Fibroblast of skin of abdomen (primary cell): ENCODE measurements around the gene ACAT2. TPM values are rescaled to one million over a fixed set of nuclear protein-coding genes. Genes with fewer than 3 reads are reported as not detected.
"Not testable (repeated sequence)": the region's sequence is repeated elsewhere in the genome, so short reads cannot be mapped to it uniquely, and the experiment has no call there.

Experiments
- DNase-seq: peaks from one replicate; pipeline ENCODE4 v3.0.0-alpha.2; 2013
- polyA plus RNA-seq, 2 experiments: library from polyadenylated mRNA; unstranded; fragments of 120-200 nt; gene quantifications; one replicate each; pipeline ENCODE4 v1.2.1, GENCODE V29; 2013; ENCODE audit not compliant: insufficient read length in 2 of 2

ACAT2 gene
- 41.1 TPM for polyA plus RNA-seq (2013, experiment 1 of 2; ENCODE audit: insufficient read length)
- polyA plus RNA-seq (2013, experiment 2 of 2; ENCODE audit: insufficient read length) = 40.5 TPM

DNA sequence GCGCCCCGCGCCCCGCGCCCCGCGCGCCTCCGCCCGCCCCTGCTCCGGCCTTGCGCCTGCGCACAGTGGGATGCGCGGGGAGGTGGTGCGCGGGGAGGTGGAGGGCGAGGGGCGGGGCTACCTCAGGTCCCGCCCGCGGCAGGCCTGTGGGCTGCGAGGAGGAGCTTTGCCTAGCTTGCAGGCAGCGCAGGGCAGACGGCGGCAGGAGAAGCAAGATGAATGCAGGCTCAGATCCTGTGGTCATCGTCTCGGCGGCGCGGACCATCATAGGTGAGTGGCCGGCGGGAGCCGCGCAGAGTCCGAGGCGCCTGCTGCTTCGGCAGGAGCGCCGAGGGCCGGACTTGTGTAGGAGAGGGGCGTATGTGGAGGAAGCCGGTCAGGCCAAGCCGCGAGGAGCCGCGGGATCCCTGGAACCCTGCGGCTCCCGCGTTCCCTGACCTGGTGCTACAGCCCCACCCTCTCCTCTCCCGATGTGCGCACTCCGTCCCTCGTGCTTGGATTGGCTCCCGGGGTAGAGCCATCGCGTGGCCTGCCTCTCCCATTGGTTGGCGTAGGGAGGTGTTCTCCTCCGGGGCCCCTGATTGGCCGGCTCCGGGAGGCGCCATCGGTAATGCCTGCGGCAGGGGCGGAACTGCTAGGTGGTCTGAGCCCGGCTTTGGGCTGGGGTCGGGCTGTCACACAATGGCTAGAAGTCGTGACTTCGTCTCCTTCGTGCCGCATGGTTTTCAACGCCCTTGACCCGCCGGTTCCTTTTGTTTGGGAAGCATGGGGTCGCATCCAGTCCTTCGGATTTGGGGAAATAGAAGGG lies at the start of gene ACAT2:
Gene ACAT2, plus strand, starts transcription at position 173 of the 808 bp plus-strand sequence. Its CDS starts 43 bp downstream, at position 216.
- DNase-seq = peak; percentile 96

DNA sequence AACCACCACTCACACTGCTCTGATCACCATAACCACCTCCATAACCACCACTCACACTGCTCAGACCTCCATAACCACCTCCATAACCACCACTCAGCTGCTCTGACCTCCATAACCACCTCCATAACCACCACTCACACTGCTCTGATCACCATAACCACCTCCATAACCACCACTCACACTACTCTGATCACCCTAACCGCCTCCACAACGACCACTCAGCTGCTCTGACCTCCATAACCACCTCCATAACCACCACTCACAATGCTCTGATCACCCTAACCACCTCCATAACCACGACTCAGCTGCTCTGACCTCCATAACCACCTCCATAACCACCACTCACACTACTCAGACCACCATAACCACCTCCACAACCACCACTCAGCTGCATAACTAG lies 49.5 kb upstream of the ACAT2 start:
- DNase-seq = not testable (repeated sequence)

DNA sequence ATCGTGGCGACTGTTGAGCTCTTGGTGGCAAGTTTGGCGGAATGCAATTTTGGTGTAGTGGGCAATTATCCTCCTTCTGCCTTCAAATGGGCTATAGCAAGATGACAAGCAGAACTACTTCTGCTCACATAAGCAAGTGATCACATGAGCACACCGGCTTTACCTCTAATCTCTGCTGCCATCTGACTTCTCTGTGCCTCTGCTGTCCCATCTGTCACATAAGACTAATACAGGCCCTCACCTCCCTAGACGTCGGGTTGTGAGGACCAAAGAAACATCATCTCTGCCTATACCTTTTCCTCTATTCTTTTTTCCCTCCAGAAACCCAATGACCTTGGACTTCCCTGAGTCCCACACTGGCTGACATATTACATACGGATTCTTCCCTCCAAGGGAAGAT lies 47.9 kb upstream of the ACAT2 start:
- DNase-seq = no peak

DNA sequence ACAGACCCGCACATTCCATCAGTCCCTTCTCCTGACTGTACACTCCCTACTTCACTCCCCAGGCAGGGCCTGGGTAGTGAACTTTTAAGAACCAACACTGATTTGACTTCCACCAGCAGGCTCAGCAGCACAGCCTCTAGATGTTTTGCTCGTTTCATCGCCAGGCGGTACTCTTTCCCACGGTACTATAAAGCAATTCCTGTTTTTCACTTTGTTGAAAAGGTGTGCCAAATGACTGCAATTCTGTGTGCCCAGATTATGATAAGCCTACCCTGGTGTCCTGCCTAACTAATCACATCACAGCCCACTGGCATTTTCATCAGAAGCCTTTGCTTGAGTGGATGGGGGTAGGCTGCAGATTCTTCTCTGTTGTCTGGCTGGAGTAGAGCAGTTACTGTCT lies 47.4 kb upstream of the ACAT2 start:
- DNase-seq = no peak

DNA sequence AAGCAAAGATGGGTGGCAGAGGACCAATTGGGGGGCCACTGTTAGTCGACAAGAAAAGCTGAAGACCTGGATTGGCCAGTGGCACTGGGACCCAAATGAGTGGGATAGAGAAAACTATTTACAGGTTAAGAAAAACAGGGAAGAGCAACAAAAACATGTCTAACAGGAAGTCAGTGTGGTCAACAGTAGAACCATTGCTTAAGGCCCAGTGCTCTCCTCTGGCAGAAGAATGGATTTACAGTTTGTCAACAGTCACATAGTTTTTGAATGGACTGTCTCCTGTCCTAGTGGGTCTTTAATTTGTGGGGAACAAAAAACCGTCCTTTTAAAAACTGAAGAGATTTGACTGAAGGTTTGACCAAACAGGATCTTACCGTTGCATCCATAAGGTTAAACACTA lies 46.7 kb upstream of the ACAT2 start:
- no peak for DNase-seq

DNA sequence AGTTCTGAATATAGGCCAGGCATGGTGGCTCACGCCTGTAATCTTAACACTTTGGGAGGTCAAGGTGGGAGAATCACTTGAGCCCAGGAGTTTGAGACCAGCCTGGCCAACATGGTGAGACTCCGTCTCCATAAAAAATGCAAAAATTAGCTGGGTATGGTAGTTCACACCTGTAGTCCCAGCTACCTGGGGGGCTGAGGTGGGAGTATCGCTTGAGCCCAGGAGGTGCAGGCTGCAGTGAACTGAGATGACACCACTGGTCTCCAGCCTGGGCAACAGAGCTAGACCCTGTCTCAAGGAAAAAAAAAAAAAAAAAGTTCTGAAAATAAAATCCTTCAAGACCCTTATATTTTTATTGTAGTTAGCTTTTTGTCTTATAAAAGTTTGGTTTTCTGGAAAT lies 46.2 kb upstream of the ACAT2 start:
- no peak for DNase-seq

DNA sequence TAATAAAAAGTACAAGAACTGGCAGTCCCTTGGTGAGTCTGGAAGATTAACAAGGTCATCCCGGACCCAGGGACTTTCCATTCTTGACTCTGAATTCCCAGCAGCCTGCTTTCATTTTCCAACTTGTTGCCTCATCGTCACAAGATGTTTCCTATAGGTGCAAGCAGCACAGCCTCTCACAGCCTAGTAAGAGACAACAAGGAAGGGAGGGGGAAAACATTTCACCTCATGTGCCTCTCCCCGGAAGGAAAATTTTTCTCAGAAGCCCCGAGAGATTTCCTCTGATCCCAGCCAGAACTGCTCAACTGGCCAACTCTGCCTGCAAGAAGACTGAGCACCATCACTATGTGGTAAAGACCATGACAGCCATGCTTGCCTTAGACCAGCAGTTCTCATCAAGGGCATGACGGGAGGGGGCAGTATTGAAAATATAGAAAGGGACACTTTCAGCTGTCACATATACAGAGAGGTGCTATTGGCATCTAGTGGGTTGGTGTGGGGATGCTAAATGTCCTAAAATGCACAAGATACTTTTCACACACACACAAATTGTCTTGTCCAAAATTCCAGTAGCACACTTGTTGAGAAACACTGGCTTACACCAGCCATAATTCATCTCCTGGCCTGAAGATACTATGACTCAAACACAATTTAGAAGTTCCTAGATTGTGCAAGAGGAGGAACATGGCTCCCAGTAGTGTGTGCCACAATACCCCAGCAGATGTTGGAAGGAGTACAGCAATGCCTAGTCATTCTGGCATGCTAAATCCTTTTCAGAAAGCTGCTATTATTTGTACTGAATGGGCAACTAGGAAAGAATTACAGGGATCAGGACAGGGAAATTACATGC lies 45.4 kb upstream of the ACAT2 start:
- peak; percentile 96 for DNase-seq

DNA sequence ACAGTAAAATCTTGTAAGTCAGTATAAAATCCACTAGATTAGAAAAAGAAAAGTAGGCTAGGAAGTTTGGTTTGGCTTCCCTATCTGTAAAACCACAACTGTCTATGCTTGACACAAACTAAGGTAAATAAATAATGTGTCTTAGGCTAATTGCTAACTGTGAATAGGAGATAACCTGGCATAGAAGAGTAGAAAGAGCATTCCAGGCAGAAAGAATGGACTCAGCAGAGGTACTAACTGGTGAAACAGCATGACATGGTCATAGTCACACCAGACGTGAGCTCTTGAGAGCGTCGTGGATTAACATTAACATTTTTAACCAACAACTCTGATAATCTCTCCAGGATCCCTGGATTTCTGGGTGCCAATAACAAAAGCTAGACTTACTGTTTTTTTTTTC lies 43.2 kb upstream of the ACAT2 start:
- DNase-seq = no peak

DNA sequence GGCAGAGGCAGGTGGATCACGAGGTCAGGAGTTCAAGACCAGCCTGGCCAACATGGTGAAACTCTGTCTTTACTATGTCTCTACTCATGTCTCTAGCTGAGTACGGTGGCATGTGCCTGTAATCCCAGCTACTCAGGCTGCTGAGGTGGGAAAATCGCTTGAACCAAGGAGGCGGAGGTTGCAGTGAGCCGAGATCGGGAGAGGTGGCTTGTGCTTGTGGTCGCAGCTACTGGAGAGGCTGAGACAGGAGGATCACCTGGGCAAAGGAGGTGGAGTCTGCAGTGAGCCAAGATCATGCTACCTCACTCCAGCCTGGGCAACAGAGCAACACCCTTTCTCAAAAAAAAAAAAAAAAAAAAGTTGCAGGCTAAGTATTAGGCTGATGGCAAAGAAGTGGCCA lies 42.6 kb upstream of the ACAT2 start:
- no peak for DNase-seq

DNA sequence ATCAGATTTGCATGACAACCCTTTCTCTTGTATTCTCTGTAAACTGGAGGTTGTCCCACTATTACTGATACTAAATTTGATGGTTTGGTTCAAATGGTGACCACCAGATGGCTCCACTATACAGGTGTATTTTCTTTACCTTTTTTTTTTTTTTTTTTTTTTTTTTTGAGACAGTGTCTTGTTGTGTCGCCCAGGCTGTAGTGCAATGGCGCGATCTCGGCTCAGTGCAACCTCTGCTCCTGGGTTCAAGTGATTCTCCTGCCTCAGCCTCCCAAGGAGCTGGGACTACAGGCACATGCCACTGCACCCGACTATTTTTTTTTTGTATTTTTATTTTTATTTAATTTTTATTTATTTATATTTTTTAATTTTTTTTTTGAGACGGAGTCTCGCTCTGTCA lies 41.1 kb upstream of the ACAT2 start:
- DNase-seq = no peak

DNA sequence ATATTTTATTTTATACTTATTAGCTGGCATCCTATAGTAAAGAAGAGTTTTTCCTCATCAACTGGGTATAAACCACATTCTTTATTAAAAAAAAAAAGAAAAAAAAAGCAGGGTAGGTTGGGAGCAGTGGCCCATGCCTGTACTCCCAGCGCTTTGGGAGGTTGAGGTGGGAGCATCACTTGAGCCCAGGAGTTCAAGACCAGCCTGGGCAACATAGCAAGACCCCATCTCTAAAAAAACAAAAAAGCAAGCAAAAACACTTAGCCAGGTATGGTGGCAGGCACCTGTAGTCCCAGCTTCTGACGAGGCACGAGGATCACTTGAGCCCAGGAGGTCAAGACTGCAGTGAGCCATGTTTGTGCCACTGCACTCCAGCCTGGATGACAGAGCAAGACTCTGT lies 39.9 kb upstream of the ACAT2 start:
- not testable (repeated sequence) for DNase-seq

DNA sequence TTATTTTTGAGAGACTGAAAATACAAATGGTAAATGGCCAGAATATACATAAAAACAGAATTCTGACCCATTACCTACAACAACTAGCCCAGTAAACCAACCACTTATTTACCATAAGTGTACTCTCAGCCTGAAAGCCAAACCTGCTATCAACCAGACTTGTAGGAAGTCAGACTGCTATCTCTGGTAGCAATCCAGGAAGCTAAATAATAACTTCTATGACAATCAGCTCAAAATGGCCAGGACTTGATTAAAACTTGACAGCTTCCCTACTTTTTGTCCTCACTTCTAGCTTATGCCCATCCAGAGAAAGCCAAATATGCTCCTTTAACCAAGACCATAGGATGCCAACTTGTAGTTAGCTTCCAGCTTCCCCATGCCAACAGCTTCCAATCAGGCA lies 39.2 kb upstream of the ACAT2 start:
- no peak for DNase-seq

DNA sequence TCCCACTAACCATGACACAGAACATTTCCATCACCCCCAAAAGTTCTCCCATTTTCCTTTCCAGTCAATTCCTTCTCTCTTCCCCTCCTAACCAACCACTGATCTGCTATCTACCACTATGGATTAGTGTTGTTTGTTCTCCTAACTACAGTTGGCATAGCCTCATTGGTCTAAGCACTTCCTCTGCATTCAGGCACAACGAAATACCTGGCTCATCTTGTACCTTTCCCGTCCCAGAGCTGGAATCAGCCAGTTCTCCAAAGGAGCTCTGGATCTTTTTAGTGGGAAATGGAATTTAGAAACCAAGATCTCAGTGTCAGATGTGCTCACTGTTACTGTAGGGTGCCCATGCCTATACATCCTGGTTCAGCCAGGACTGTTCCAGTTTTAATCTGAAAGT lies 38.6 kb upstream of the ACAT2 start:
- no peak for DNase-seq

DNA sequence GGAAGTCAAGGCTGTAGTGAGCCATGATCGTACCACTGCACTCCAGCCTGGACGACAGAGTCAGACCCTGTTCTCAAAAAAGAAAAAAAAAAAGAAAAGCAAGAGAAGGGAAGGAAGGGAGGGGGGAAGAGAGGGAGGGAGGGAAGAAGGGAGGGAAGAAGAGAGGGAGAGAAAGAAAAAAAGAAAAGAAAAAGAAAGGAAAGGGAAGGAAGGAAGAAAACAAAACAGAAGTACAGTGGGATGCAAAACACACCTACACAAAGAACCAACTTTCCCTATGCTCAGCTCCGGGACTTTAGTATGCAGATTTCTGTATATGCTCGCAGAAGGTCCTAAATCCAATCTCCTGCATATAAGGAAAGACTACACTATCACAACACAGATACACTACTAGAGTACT lies 37.1 kb upstream of the ACAT2 start:
- DNase-seq = no peak

DNA sequence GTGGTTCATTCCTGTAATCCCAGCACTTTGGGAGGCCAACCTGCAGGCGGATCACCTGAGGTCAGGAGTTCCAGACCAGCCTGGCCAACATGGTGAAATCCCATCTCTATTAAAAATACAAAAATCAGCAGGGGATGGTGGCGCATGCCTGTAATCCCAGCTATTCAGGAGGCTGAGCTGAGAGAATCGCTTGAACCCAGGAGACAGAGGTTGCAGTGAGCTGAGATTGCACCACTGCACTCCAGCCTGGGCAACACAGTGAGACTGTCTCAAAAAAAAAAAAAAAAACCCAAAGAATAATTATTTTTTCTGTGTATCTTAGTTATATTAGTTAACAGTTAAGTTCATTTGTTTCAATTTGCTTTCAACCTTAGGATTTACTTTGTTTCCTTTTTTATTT lies 36.6 kb upstream of the ACAT2 start:
- DNase-seq = not testable (repeated sequence)

DNA sequence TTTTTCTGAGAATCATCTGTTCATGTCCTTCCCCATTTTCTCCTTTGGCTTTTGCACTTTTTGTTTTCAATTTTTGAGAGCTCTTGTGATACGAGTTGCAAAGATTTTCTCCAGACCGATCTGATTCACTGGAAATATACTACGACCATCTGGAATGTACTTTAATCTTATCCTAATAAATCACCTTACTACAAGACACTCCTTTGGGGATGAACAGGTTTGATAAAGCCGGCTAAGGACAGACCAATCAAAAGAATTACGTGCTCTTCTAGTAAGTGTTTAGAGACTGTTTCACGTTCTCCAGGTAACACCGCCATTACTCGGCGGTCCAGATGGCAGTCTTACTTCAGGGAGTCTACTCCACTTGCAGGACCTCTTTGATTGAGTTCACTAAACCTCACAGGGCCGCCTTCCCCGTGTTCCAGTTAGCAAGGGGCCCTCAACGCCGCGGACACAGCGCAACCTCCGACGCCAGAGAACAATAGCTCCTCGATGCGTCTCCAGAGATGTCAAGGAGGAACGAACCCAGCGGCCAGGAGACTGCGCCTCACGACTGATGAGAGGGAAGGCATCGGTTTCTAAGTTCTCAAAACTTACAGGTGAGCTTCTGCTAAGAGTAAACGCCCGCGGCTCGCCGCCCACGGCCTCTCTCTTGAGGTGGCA lies 35.5 kb upstream of the ACAT2 start:
- no peak for DNase-seq

DNA sequence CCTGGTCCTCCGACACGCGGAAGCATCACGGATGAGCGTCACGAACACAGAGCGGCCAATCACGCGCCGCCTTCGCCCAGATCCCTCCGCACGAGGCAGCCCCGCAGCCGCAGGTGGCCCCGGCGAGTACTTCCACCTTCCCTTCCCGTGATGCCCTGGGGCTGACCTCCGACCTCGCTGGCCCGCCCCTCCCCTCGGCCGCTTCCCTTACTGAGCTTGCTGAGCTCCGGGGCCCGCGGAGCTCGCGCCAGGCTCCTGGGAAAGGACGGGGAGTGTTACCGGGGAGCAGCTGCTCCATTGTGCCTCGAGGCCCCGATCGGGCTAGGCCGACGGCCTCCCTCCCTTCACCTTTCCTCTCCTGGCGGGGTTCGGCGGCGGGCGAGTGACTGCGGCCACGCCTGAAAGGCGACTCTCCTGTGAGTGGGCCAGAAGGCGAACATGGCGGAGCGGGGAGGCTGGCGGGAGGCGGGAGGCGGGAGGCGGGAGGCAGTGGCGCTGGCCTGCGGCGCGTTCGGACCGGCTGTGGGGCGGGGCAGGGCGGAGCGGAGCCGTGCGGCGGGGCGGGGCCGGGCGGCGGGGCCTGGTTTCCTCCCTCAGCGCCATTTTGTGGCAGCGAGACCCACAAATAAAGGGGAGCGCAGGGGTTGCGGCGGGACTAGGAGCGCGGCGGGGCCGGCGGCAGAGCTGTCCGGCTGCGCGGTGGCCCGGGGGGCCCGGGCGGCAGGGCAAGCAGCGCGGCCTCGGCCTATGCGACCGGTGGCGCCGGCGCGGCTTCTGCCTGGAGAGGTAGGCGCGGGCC lies 34.7 kb upstream of the ACAT2 start, which contains the start of gene WTAP:
Gene WTAP, plus strand, starts transcription at position 589 of the 799 bp plus-strand sequence. CDS start 8,760 bp downstream, outside the sequence.
- DNase-seq = peak; percentile 95

DNA sequence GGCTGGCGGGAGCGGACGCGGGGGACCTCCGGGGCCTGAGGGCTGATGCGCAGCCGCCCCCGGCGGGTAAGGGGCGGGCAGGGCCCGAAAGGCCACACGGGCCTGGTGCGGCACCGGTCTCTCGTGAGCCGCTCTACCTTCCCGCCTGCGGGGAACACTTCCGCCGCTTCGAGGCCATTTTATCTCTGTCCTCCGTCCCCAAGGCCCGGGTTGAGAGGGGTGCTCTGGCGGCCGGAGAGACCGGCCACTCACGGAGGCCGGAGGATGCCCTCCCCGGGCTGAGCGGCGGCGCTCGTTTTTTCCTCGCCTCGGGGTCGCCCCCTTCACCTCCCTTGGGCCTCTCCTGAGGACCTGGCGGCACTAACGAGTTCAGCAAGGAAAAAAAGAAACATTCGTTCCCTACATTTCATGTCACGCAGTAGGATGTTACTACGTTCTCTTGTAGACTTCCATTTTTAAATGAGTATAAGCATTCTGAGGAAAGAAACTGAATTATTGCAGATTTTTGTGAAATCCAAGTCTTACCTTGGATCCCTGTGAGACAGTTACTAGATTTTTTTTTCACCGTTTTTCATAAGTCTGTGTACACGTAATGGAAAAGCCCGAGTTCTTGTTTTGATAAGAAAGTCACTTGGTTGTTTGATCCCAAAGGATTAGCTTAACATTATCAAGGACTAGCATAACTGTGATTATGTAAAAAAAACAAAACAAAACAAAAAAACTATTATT lies 34.0 kb upstream of the ACAT2 start:
- DNase-seq = no peak

DNA sequence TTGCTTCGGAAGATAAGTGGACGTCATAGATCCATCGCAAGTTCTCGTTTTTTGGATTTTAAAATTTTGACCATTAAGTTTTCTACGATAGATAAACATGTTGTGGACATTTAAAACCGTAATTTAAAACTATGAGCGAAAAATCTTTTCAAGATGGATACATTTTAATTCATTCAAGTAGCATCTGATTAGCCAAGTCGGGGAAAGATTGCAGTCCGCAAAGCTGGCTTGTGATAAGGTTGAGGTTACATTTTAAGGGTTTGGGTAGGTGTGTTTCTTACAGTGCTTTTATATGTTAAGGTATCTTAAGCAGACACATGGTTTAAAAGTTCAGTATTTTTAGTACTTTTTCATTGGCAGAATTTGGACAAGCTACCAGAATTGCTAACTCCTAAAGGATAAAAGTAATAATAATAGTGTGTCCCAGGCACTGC lies 33.3 kb upstream of the ACAT2 start:
- DNase-seq = no peak

DNA sequence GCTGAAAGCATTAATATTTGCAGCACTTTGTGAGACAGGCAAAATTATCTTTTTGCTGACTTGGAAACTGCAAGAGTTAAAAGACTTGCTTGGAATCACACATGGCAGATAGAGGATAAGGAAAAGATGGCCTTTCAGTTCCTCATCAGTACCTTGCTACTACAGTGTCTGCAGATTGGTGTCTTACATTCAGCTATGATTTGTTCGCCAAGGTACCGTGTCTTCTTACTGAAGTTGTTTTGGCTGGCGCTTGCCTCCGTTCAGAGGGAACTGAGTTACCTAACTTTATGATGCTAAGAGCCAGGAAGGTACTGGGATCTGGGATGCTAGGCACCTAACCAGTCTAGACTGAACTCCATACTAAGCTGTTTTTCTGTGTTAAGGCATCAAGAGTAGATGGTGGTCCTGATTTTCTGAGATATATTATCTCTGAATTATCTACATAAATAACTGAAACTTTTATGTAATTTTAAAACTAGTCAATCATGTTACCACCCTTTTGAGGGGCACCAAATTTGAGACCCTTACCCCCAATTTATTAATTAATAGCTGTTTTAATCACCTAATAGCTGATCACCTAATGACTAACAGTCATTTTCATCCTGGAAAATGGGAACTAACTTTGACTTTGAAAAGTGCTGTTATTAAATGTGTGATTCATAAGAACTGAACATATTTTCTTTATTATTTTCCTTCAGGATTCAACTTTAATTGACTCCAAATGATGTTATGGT lies 32.1 kb upstream of the ACAT2 start:
- peak; percentile 10 for DNase-seq

DNA sequence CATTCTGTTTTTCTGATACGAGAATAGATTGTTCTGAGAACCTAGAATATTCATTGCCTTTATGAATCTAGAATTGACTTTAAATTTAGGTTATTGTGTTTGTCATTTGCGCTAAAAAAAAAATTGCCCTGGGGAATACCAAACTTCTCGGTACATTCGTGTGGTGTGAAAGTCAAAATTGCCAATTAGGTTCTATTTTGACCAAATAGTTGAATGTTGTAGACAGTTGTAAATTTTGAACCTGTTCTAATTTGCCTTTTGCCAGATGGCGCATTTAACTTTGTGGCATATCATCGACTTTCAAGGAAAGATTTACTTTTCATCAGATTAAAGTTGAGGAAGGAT lies 31.5 kb upstream of the ACAT2 start:
- DNase-seq = no peak
